Tibial nerve (tissue), 4 donors: ENCODE measurements around the gene VOPP1.

Source experiments
- EP300 ChIP-seq, 2 donors: sonication (generic); formaldehyde crosslinking; IDR thresholded peaks; one replicate each; pipeline ENCODE4 v1.6.1; 2017; ENCODE audit warnings: antibody characterized with exemption in 2 of 2, mild to moderate bottlenecking in 1 of 2
- POLR2A ChIP-seq, 2 donors: fragments of 450-650 bp; IDR thresholded peaks; one replicate each; pipeline ENCODE4 v1.6.1; 2017; ENCODE audit warnings: antibody characterized with exemption in 2 of 2, mild to moderate bottlenecking in 2 of 2, moderate library complexity in 2 of 2
- TF ChIP-seq, protein P1 (sequence below), 5 experiments: fragments of 200-600 bp in 3 of 5; fragments of 450-650 bp in 2 of 5; sonication (generic) in 3 of 5; IDR thresholded peaks; one replicate each; pipeline ENCODE4 v1.5.1; 2016 to 2019; ENCODE audit warnings: antibody characterized with exemption in 5 of 5, mild to moderate bottlenecking in 3 of 5, moderate library complexity in 2 of 5

DNA sequence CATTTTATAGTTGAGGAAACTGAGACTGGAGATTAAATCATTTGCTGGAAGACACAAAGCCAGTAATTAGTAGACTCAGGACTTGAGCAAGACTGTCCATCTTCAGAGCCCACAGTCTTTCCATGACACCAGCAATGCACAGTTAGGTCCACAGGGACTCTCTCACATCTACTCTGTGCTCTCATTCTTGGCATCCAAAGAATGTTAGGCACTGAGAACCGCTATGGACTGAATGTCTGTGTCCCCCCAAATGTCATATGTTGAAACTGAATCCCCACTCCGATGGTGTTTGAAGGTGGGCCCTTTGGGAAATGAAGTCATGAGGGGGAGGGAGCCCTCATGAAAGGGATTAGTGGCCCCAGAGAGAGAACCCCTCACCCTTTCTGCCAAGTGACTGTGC lies 106.6 kb downstream of the VOPP1 start:
- TF ChIP-seq, protein P1, sequence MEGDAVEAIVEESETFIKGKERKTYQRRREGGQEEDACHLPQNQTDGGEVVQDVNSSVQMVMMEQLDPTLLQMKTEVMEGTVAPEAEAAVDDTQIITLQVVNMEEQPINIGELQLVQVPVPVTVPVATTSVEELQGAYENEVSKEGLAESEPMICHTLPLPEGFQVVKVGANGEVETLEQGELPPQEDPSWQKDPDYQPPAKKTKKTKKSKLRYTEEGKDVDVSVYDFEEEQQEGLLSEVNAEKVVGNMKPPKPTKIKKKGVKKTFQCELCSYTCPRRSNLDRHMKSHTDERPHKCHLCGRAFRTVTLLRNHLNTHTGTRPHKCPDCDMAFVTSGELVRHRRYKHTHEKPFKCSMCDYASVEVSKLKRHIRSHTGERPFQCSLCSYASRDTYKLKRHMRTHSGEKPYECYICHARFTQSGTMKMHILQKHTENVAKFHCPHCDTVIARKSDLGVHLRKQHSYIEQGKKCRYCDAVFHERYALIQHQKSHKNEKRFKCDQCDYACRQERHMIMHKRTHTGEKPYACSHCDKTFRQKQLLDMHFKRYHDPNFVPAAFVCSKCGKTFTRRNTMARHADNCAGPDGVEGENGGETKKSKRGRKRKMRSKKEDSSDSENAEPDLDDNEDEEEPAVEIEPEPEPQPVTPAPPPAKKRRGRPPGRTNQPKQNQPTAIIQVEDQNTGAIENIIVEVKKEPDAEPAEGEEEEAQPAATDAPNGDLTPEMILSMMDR (IDR thresholded peaks at IDR 0.05), result no peak
- TF ChIP-seq EP300 (IDR thresholded peaks at IDR 0.05), result no peak
- TF ChIP-seq POLR2A (IDR thresholded peaks at IDR 0.05), result no peak
